HG03432 (cell line): Measurements from ENCODE around the gene UCK1.
"Not testable (repeated sequence)": the region's sequence is repeated elsewhere in the genome, so short reads cannot be mapped to it uniquely, and the experiment has no call there.

Experiments
- ATAC-seq: cut with Tn5 transposase; IDR thresholded peaks from one replicate; pipeline ENCODE4 v1.9.1; 2021; ENCODE audit warnings: mild to moderate bottlenecking, moderate library complexity; ENCODE audit not compliant: unreplicated experiment

Gene UCK1

GRCh38 chr9:131554843-131555351 lies 23.8 kb upstream of the UCK1 start:
- no peak for ATAC-seq

- ATAC-seq, result no peak
Observed at GRCh38 chr9:131554087-131554842, 23.2 kb upstream of the UCK1 start.

- no peak for ATAC-seq
Observed at GRCh38 chr9:131552030-131552429, 21.0 kb upstream of the UCK1 start.

- not testable (repeated sequence) for ATAC-seq
Observed at GRCh38 chr9:131550465-131550864, 19.4 kb upstream of the UCK1 start.

GRCh38 chr9:131549186-131549585 lies 18.1 kb upstream of the UCK1 start:
- ATAC-seq, result not testable (repeated sequence)

- no peak for ATAC-seq
Observed at GRCh38 chr9:131546336-131547084, 15.4 kb upstream of the UCK1 start.

GRCh38 chr9:131545786-131546335 lies 14.8 kb upstream of the UCK1 start:
- ATAC-seq, result no peak

GRCh38 chr9:131545003-131545785 lies 14.1 kb upstream of the UCK1 start, which contains the start of gene PRRT1B:
PRRT1B (plus strand) TSS chr9:131545523; CDS start chr9:131545616, 93 bp downstream.
- no peak for ATAC-seq

GRCh38 chr9:131543141-131543540 lies 12.1 kb upstream of the UCK1 start:
- no peak for ATAC-seq

GRCh38 chr9:131539223-131539923 lies 8.3 kb upstream of the UCK1 start:
- no peak for ATAC-seq

- no peak for ATAC-seq
Observed at GRCh38 chr9:131537946-131538345, 6.9 kb upstream of the UCK1 start.

- ATAC-seq, result no peak
Observed at GRCh38 chr9:131534721-131535237, 3.7 kb upstream of the UCK1 start.

- peak; percentile 30 for ATAC-seq
Observed at GRCh38 chr9:131530546-131530919, 530 bp downstream of the UCK1 start.

- peak; percentile 4 for ATAC-seq
Observed at GRCh38 chr9:131529597-131530545, 1.2 kb downstream of the UCK1 start.

GRCh38 chr9:131528886-131529505 lies 2.1 kb downstream of the UCK1 start:
- ATAC-seq, result no peak

- no peak for ATAC-seq
Observed at GRCh38 chr9:131528186-131528585, 2.9 kb downstream of the UCK1 start.

GRCh38 chr9:131525643-131526565 lies 5.2 kb downstream of the UCK1 start:
- ATAC-seq, result no peak
